ENCODE results near the gene TSSK3. TPM values are rescaled to one million over a fixed set of nuclear protein-coding genes. Genes with fewer than 3 reads are reported as not detected.

Gene TSSK3
- total and polyA plus RNA-seq, 2 of the 8 experiments (the other 6 are each of a cell fraction or from before 2014, with no cell fraction given), result 1.2 TPM

GRCh38 chr1:32367912-32368635 is 5.7 kb downstream of the TSSK3 start:
- CTCF ChIA-PET (ENCODE audit: partially characterized antibody), result interaction anchor here (1.2 kb wide), 1 partner anchor 52 kb away, joined by 4 read pairs; no protein-coding TSS in a partner anchor
- H3K18ac ChIP-seq (ENCODE audit: extremely low read depth, low read length), result no peak overlapping the region
- POLR2A ChIA-PET (ENCODE audit: partially characterized antibody), result interaction anchor here (1.0 to 4.3 kb wide), 6 partner anchors 10 to 35 kb away, joined by 4 to 17 read pairs (median 8); partner anchors contain the start of gene MARCKSL1
- TF ChIP-seq CHD2 (IDR thresholded peaks at IDR 0.05; ENCODE audit: low read length), result no peak
- TF ChIP-seq CBX5 (IDR thresholded peaks at IDR 0.05; ENCODE audit: low read depth, low read length), result no peak
- no peak for TF ChIP-seq SIX5 (IDR thresholded peaks at IDR 0.05; ENCODE audit: low read depth, low read length)

More at GRCh38 chr1:32367912-32368635, 5.7 kb downstream of the TSSK3 start:
- Histone ChIP-seq H3K4me2 (ENCODE audit: insufficient read depth in 1 of 2, low read depth in 2 of 2, low read length in 2 of 2) (no peak overlapping the region), H3K79me2 (ENCODE audit: control insufficient read depth in 1 of 2, insufficient read depth in 2 of 2, low read length in 2 of 2) (no peaks in the 10 kb centered on the region), H2BK12ac (ENCODE audit: low read depth, low read length) (no peak overlapping the region), H4K5ac (ENCODE audit: insufficient read length, low read depth, low read length) (no peak overlapping the region), H3K23me2 (ENCODE audit: low read depth, low read length) (no peaks in the 10 kb centered on the region), H3K27me3 (replicated peaks in 1 of 4; ENCODE audit: control insufficient read depth in 3 of 4, extremely low read depth in 1 of 4, insufficient read depth in 3 of 4, low read length in 3 of 4) (no peaks in the 10 kb centered on the region), H2AK5ac (ENCODE audit: low read depth, low read length) (no peak overlapping the region), H2BK20ac (ENCODE audit: low read length) (no peak overlapping the region), H3K4ac (replicated peaks; ENCODE audit: insufficient read length, low read depth, low read length) (no peak overlapping the region), H3K23ac (ENCODE audit: insufficient read length) (no peak overlapping the region), H3K4me3 (ENCODE audit: extremely low read depth in 1 of 4, insufficient read depth in 2 of 4, low read depth in 3 of 4, low read length in 4 of 4) (no peak overlapping the region), H3K4me1 (replicated peaks in 1 of 4; ENCODE audit: control insufficient read depth in 3 of 4, insufficient read depth in 4 of 4, low read length in 3 of 4) (no peaks in the 10 kb centered on the region), H2AFZ (ENCODE audit: low read length) (no peak overlapping the region), H3K14ac (ENCODE audit: insufficient read length) (no peak overlapping the region), H3K9ac (replicated peaks in 1 of 4; ENCODE audit: extremely low read depth in 1 of 4, low read depth in 3 of 4, low read length in 3 of 4) (no peak overlapping the region), H4K8ac (ENCODE audit: extremely low read depth, insufficient read depth, low read length) (no peak overlapping the region), H3K56ac (replicated peaks; ENCODE audit: insufficient read length, low read depth, low read length) (no peak overlapping the region), H4K91ac (replicated peaks; ENCODE audit: insufficient read length, low read length) (no peak overlapping the region), H3K36me3 (ENCODE audit: control insufficient read depth in 2 of 4, insufficient read depth in 4 of 4, low read length in 3 of 4) (peaks cover 6 to 62% (median 35%) of the 10 kb centered on the region in 4 experiments; a peak in 7 of 8 replicates), H4K20me1 (replicated peaks in 1 of 2; ENCODE audit: control insufficient read depth in 1 of 2, insufficient read depth in 2 of 2, low read length in 2 of 2) (peaks cover 2 to 6% of the 10 kb centered on the region in 2 experiments), H2BK15ac (ENCODE audit: low read length) (no peak overlapping the region), H3K79me1 (ENCODE audit: low read depth, low read length) (no peaks in the 10 kb centered on the region), H3K9me3 (ENCODE audit: insufficient read depth in 2 of 2, low read depth in 1 of 2, low read length in 1 of 2) (no peaks in the 10 kb centered on the region), H2BK5ac (ENCODE audit: low read depth, low read length) (no peak overlapping the region), H3K27ac (ENCODE audit: low read depth, low read length) (no peak overlapping the region), H2BK120ac (replicated peaks; ENCODE audit: low read depth, low read length) (no peak overlapping the region)
- FAIRE-seq (no peak), DNase-seq (ENCODE audit: low read depth in 1 of 2, low spot score in 2 of 2) (no peak)
- 89% methylated on average over 7 of the region's 7 CpGs; no CpG with 5 or more reads in 1 of the 2 experiments for WGBS, 2 experiments (ENCODE audit: extremely low coverage in 1 of 2, insufficient coverage in 1 of 2, insufficient read length in 1 of 2, insufficient replicate concordance in 2 of 2, low coverage in 1 of 2, low lambda C conversion rate in 2 of 2, missing lambda C conversion rate in 1 of 2)

Measured in H1 (cell line).